Suprapubic skin (tissue), 3 donors: ENCODE measurements around the gene RSPO1.

ENCODE experiments used
- CTCF ChIP-seq, 2 donors: fragments of 200-600 bp in 1 of 2; fragments of 450-650 bp in 1 of 2; sonication (generic) in 1 of 2; IDR thresholded peaks; one replicate each; pipeline ENCODE4 v1.5.1; 2016 to 2019; ENCODE audit warnings: antibody characterized with exemption in 2 of 2, mild to moderate bottlenecking in 1 of 2, moderate library complexity in 1 of 2
- POLR2AphosphoS5 ChIP-seq, 3 donors: sonication (generic); formaldehyde crosslinking; IDR thresholded peaks; one replicate each; pipeline ENCODE4 v1.6.1; 2017; ENCODE audit warnings: antibody characterized with exemption in 3 of 3

DNA sequence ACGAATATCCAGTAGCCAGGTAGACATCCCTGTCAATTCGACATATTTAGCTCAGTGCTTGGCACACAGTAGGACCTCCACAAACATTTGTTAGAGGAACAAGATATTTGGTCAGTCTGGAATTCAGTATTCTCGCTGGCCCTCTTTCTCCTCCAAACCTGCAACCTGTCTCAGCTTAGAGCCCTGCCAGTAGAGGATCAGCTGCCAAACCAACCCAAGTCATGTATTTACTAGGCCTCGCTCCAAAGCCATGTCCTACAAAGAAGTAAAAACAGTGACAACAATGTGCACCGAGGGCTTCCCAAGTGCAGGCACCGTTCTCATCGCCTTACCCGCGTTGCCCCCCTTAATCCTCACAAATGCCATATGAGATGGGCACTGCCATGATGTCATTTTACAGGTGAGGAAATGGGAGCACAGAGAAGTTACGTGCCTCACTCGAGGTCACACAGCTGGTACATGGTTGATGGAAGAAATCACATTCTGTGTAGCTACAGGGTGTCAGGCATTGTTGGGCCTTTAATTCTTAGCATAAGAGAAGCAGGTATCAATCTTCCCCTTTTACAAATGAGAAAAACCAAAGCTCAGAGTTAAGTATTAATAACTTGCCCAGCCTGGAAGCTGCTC is 31.7 kb upstream of the RSPO1 start:
- TF ChIP-seq CTCF (IDR thresholded peaks at IDR 0.05): no peak
- no peak for TF ChIP-seq POLR2AphosphoS5 (IDR thresholded peaks at IDR 0.05)
